Measurements from ENCODE around the gene DNAI1.
A peak's percentile ranks its signal among the peaks of the same experiment; 100 is the strongest.

DNAI1 gene

GRCh38 chr9:34500623-34501267 is 42.1 kb downstream of the DNAI1 start:
- DNase-seq (peak; percentile 67), ATAC-seq (ENCODE audit: insufficient read depth, low read depth) (peak; percentile 82)
- no peak for TF ChIP-seq EZH2 (IDR thresholded peaks at IDR 0.05; ENCODE audit: borderline replicate concordance, low read depth, low read length, severe bottlenecking)
- TF ChIP-seq CTCF (IDR thresholded peaks at IDR 0.05; ENCODE audit: borderline replicate concordance, extremely low read depth, low read length, poor library complexity, severe bottlenecking): peak; percentile 96
- H3K27ac ChIP-seq (ENCODE audit: low read length): no peak overlapping the region
- H3K36me3 ChIP-seq (ENCODE audit: insufficient read depth, low read length): no peaks in the 10 kb centered on the region
- no peak overlapping the region for H2AFZ ChIP-seq (ENCODE audit: low read depth, low read length)
- H3K4me1 ChIP-seq (ENCODE audit: insufficient read depth, low read length): no peaks in the 10 kb centered on the region
- no peak overlapping the region for H3K4me3 ChIP-seq (ENCODE audit: low read depth in 1 of 2, low read length in 2 of 2)
- no peak overlapping the region for H3K4me2 ChIP-seq (ENCODE audit: insufficient read depth, low read length)
- H3K79me2 ChIP-seq (ENCODE audit: insufficient read depth, low read length): no peaks in the 10 kb centered on the region
- no peaks in the 10 kb centered on the region; the same call in 1 of the 2 replicates for H4K20me1 ChIP-seq (ENCODE audit: insufficient read depth, low read length)
- no peaks in the 10 kb centered on the region for H3K9me3 ChIP-seq (ENCODE audit: insufficient read depth, low read length, severe bottlenecking)
- no peak overlapping the region for H3K9ac ChIP-seq (ENCODE audit: low read depth, low read length)
- peaks cover 6% of the 10 kb centered on the region for H3K27me3 ChIP-seq (ENCODE audit: insufficient read depth, low read length, poor library complexity)

GRCh38 chr9:34501372-34501771 is 42.8 kb downstream of the DNAI1 start:
- Histone ChIP-seq H4K20me1 (ENCODE audit: insufficient read depth, low read length) (no peaks in the 10 kb centered on the region; the same call in 1 of the 2 replicates), H2AFZ (ENCODE audit: low read depth, low read length) (no peak overlapping the region), H3K27ac (ENCODE audit: low read length) (no peak overlapping the region), H3K79me2 (ENCODE audit: insufficient read depth, low read length) (no peaks in the 10 kb centered on the region), H3K27me3 (ENCODE audit: insufficient read depth, low read length, poor library complexity) (peaks cover 6% of the 10 kb centered on the region), H3K4me2 (ENCODE audit: insufficient read depth, low read length) (no peak overlapping the region), H3K9me3 (ENCODE audit: insufficient read depth, low read length, severe bottlenecking) (no peaks in the 10 kb centered on the region), H3K36me3 (ENCODE audit: insufficient read depth, low read length) (no peaks in the 10 kb centered on the region), H3K4me3 (ENCODE audit: low read depth in 1 of 2, low read length in 2 of 2) (no peak overlapping the region), H3K9ac (ENCODE audit: low read depth, low read length) (no peak overlapping the region), H3K4me1 (ENCODE audit: insufficient read depth, low read length) (no peaks in the 10 kb centered on the region)
- TF ChIP-seq EZH2 (IDR thresholded peaks at IDR 0.05; ENCODE audit: borderline replicate concordance, low read depth, low read length, severe bottlenecking): no peak
- TF ChIP-seq CTCF (IDR thresholded peaks at IDR 0.05; ENCODE audit: borderline replicate concordance, extremely low read depth, low read length, poor library complexity, severe bottlenecking): no peak
- ATAC-seq (ENCODE audit: insufficient read depth, low read depth): no peak
- no peak for DNase-seq

GRCh38 chr9:34501889-34502425 is 43.4 kb downstream of the DNAI1 start:
- Histone ChIP-seq H3K9me3 (ENCODE audit: insufficient read depth, low read length, severe bottlenecking) (no peaks in the 10 kb centered on the region), H3K27ac (ENCODE audit: low read length) (no peak overlapping the region), H3K4me2 (ENCODE audit: insufficient read depth, low read length) (no peak overlapping the region), H2AFZ (ENCODE audit: low read depth, low read length) (no peak overlapping the region), H3K4me3 (ENCODE audit: low read depth in 1 of 2, low read length in 2 of 2) (no peak overlapping the region), H3K36me3 (ENCODE audit: insufficient read depth, low read length) (no peaks in the 10 kb centered on the region), H3K79me2 (ENCODE audit: insufficient read depth, low read length) (no peaks in the 10 kb centered on the region), H4K20me1 (ENCODE audit: insufficient read depth, low read length) (no peaks in the 10 kb centered on the region; the same call in 1 of the 2 replicates), H3K4me1 (ENCODE audit: insufficient read depth, low read length) (no peaks in the 10 kb centered on the region), H3K9ac (ENCODE audit: low read depth, low read length) (no peak overlapping the region), H3K27me3 (ENCODE audit: insufficient read depth, low read length, poor library complexity) (peaks cover 6% of the 10 kb centered on the region)
- no peak for ATAC-seq (ENCODE audit: insufficient read depth, low read depth)
- DNase-seq: no peak
- TF ChIP-seq CTCF (IDR thresholded peaks at IDR 0.05; ENCODE audit: borderline replicate concordance, extremely low read depth, low read length, poor library complexity, severe bottlenecking) (no peak), EZH2 (IDR thresholded peaks at IDR 0.05; ENCODE audit: borderline replicate concordance, low read depth, low read length, severe bottlenecking) (no peak)

Measured in DND-41 (cell line).